Panc1 (cell line): ENCODE results near the gene NT5M. TPM values are rescaled to one million over a fixed set of nuclear protein-coding genes. Genes with fewer than 3 reads are reported as not detected.

Source experiments
- ATAC-seq: fragments of 200-7000 bp; cut with Tn5 transposase; 2 replicates; pipeline ENCODE4 v1.9.1; 2020; ENCODE audit warnings: mild to moderate bottlenecking, moderate library complexity
- BruUV-seq: library from RNA; stranded (reverse); fragments of 400-500 nt; replicated peaks from 2 replicates; lab custom pipeline; 2021; lab: Mats Ljungman, UMichigan
- CTCF ChIA-PET: fragments of 300-600 bp; sonication (Branson Sonifier 250); formaldehyde crosslinking; loops from one replicate; lab custom pipeline; 2022; ENCODE audit warnings: antibody characterized with exemption; lab: Charles Lee
- POLR2A ChIA-PET: fragments of 300-600 bp; sonication (Branson Sonifier 250); formaldehyde crosslinking; loops from one replicate; lab custom pipeline; 2022; ENCODE audit warnings: antibody characterized with exemption; lab: Charles Lee
- DNase-seq: peaks from one replicate; pipeline ENCODE4 v3.0.0-alpha.2; 2010; ENCODE audit warnings: low read depth, low spot score
- H3K27ac ChIP-seq: 2 replicates; pipeline ENCODE4 v1.5.1; 2011; ENCODE audit warnings: mild to moderate bottlenecking, low read length, inconsistent platforms
- H3K27me3 ChIP-seq: fragments of 200-500 bp; sonication (Bioruptor generic); 2 replicates; pipeline ENCODE4 v1.6.0; 2014; ENCODE audit warnings: low read length, inconsistent platforms; ENCODE audit not compliant: control insufficient read depth, insufficient read depth
- H3K36me3 ChIP-seq: fragments of 200-500 bp; sonication (Bioruptor generic); 2 replicates; pipeline ENCODE4 v1.5.1; 2014; ENCODE audit warnings: inconsistent platforms, mild to moderate bottlenecking, low read length, moderate library complexity; ENCODE audit not compliant: control insufficient read depth, insufficient read depth
- H3K4me1 ChIP-seq: 2 replicates; pipeline ENCODE4 v1.5.1; 2011; ENCODE audit warnings: inconsistent platforms, mild to moderate bottlenecking, low read length, moderate library complexity; ENCODE audit not compliant: control insufficient read depth, insufficient read depth
- H3K4me3 ChIP-seq, 2 experiments: 2 replicates each; pipeline ENCODE4 v1.5.1; 2011 to 2012; ENCODE audit warnings: low read depth in 2 of 2, low read length in 2 of 2, mild to moderate bottlenecking in 2 of 2, inconsistent platforms in 1 of 2, moderate library complexity in 1 of 2
- H3K9me3 ChIP-seq: fragments of 200-500 bp; sonication (Bioruptor generic); 2 replicates; pipeline ENCODE4 v1.5.1; 2014; ENCODE audit warnings: low read depth, mild to moderate bottlenecking, inconsistent platforms, low read length, moderate library complexity; ENCODE audit not compliant: control insufficient read depth, insufficient read depth
- POLR2AphosphoS5 ChIP-seq: IDR thresholded peaks from 2 replicates; pipeline ENCODE4 v1.6.1; 2012; ENCODE audit warnings: mild to moderate bottlenecking, low read depth, low read length, moderate library complexity
- REST ChIP-seq, 2 experiments: IDR thresholded peaks; 2 replicates each; pipeline ENCODE4 v1.6.1; 2011 to 2012; ENCODE audit warnings: low read depth in 2 of 2, control low read depth in 1 of 2, low read length in 1 of 2, mild to moderate bottlenecking in 1 of 2, moderate library complexity in 1 of 2; ENCODE audit not compliant: insufficient read depth in 1 of 2
- SIN3A ChIP-seq: IDR thresholded peaks from 2 replicates; pipeline ENCODE4 v1.6.1; 2012; ENCODE audit warnings: low read depth, mild to moderate bottlenecking, low read length, moderate library complexity, borderline replicate concordance; ENCODE audit not compliant: insufficient read depth
- TCF7L2 ChIP-seq: IDR thresholded peaks from 2 replicates; pipeline ENCODE4 v1.6.1; 2011; ENCODE audit warnings: mild to moderate bottlenecking, low read depth, low read length, inconsistent platforms
- in situ Hi-C: cut with HindIII; loops from 2 replicates; pipeline ENCODE4 v1.10.0; 2016; ENCODE audit warnings: low sequenced_read_pairs, low pct_unique_long_range_greater_than_20kb
- intact Hi-C: fragments of 100-400 bp; cut with micrococcal nuclease; formaldehyde crosslinking; loops from one replicate; pipeline ENCODE4 v1.10.0; 2022; ENCODE audit not compliant: unreplicated experiment
- total RNA-seq: library from RNA; stranded (reverse); gene quantifications from one replicate; pipeline ENCODE4 v1.2.1, GENCODE V29; 2021; ENCODE audit not compliant: unreplicated experiment
- TF ChIP-seq, protein P1 (sequence below): fragments of 450-650 bp; IDR thresholded peaks from 2 replicates; pipeline ENCODE4 v1.5.1; 2017; ENCODE audit warnings: mild to moderate bottlenecking

Gene NT5M
- total RNA-seq, 1 experiment from 2014 or later, result 3.1 TPM

DNA sequence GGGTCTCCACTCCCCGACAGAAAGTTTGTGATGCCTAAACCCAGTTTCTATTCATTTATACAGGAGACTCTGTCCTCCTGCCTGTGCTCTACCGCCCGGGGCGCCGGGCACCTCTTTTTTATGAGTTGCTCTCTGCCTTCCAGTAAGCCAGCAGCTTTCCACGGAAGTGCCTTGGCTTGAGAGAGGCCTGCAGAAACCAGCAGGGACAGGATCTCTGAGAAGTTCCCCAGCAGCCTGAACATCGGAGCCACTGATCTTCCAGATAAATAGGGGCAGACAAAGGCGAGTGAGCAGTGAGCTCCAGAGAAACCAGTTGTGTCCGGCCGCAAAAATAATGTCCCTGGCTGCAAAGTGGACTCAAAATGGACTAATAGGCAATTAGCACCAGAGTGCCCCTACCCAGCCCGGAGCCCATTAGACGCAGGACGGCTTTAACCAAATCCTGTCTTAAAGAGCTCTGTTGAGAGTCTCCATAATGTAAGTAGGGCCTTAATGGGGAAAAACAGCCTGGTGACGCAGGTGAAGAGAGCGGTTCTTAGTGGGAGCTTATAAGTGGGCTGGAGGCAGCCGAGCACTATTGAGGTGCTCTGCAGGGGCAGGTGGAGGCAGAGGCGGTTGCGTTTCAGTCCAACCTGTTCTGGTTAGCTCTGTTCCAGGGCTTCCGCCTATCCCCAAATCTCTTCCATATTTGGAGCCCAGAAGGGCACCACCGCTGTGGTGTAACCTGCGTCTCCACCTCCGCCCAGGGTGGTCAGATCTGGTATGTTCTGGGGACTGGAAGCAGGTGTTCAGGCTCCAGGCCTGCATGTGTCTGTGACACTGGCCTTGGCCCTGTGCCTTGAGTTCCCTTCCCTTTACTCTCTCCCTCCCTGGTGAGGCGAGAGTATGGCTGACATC lies 74.1 kb downstream of the NT5M start:
- no peaks in the 10 kb centered on the region for H3K36me3 ChIP-seq
- BruUV-seq, result no TSS peak
- ATAC-seq (no peak), DNase-seq (no peak)
- ChIA-PET POLR2A (no interaction called here), CTCF (no interaction called here)
- H3K9me3 ChIP-seq, result no peaks in the 10 kb centered on the region
- in situ Hi-C loops (no loop called here), intact Hi-C loops (no loop called here)
- H3K27ac ChIP-seq, result no peak overlapping the region
- no peaks in the 10 kb centered on the region for H3K4me1 ChIP-seq
- H3K4me3 ChIP-seq, result no peak overlapping the region
- no peaks in the 10 kb centered on the region for H3K27me3 ChIP-seq
- TF ChIP-seq SIN3A (no peak), REST (IDR thresholded peaks at IDR 0.05; ENCODE audit: insufficient read depth in 1 of 2, low read depth in 2 of 2, low read length in 1 of 2) (no peak), POLR2AphosphoS5 (no peak), TCF7L2 (no peak)
- TF ChIP-seq, protein P1, sequence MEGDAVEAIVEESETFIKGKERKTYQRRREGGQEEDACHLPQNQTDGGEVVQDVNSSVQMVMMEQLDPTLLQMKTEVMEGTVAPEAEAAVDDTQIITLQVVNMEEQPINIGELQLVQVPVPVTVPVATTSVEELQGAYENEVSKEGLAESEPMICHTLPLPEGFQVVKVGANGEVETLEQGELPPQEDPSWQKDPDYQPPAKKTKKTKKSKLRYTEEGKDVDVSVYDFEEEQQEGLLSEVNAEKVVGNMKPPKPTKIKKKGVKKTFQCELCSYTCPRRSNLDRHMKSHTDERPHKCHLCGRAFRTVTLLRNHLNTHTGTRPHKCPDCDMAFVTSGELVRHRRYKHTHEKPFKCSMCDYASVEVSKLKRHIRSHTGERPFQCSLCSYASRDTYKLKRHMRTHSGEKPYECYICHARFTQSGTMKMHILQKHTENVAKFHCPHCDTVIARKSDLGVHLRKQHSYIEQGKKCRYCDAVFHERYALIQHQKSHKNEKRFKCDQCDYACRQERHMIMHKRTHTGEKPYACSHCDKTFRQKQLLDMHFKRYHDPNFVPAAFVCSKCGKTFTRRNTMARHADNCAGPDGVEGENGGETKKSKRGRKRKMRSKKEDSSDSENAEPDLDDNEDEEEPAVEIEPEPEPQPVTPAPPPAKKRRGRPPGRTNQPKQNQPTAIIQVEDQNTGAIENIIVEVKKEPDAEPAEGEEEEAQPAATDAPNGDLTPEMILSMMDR, result no peak

DNA sequence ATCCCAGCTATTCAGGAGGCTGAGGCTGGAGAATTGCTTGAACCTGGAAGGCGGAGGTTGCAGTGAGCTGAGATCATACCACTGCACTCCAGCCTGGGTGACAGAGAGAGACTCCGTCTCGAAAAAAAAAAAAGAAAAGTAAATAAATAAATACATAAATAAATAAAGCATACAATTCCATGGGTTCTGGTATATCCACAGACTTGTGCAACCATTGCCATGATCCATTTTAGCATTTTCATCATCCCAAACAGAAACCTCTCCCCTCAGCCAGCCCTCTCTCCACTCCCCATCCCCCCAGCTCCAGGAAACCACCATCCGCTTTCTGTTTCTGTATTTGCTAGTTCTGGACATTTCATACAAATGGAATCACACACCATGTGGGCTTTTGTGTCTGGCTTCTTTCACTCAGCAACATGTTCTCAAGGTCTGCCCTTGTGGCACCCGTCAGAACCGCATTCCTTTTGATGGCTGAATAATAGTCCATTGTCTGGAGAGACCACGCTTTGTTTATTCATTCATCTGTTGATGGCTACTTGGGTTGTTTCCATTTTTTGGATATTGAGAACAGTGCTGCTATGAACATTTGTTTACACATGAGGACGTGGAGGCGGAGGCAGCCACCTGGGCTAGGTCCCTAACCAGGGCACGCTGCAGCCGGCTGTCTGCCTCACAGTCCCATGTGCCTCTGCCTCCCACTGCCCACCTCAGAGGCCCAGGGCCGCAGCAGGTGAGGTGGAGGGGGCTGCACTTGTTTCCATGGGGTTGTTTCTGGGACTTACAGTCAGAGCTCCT lies 76.2 kb downstream of the NT5M start:
- ChIA-PET CTCF (interaction anchor here (0.6 kb wide), 1 partner anchor 61 kb away, joined by 5 read pairs; no protein-coding TSS in a partner anchor), POLR2A (no interaction called here)
- Histone ChIP-seq H3K4me3 (no peak overlapping the region), H3K4me1 (no peaks in the 10 kb centered on the region), H3K27me3 (no peaks in the 10 kb centered on the region), H3K27ac (no peak overlapping the region), H3K9me3 (no peaks in the 10 kb centered on the region), H3K36me3 (no peaks in the 10 kb centered on the region)
- BruUV-seq, result no TSS peak
- intact Hi-C loops (no loop called here), in situ Hi-C loops (no loop called here)
- no peak for DNase-seq
- ATAC-seq, result no peak
- TF ChIP-seq REST (IDR thresholded peaks at IDR 0.05; ENCODE audit: insufficient read depth in 1 of 2, low read depth in 2 of 2, low read length in 1 of 2) (no peak), POLR2AphosphoS5 (no peak), SIN3A (no peak)
- TF ChIP-seq, protein P1, result no peak
